ENCODE data around the gene SKOR1.

Gene SKOR1

GRCh38 chr15:67833710-67834511 is 8.6 kb downstream of the SKOR1 start:
- no peak for DNase-seq

GRCh38 chr15:67834581-67835296 is 9.4 kb downstream of the SKOR1 start:
- no peak for DNase-seq

GRCh38 chr15:67835297-67836133 is 10.2 kb downstream of the SKOR1 start:
- no peak for DNase-seq

- DNase-seq: no peak
These were observed 10.8 kb downstream of the SKOR1 start for GRCh38 chr15:67836134-67836455.

GRCh38 chr15:67836477-67836876 is 11.2 kb downstream of the SKOR1 start:
- peak; percentile 39 to 59 for DNase-seq

GRCh38 chr15:67836955-67837354 is 11.6 kb downstream of the SKOR1 start:
- DNase-seq: no peak

GRCh38 chr15:67838789-67839332 is 13.6 kb downstream of the SKOR1 start:
- no peak for DNase-seq

GRCh38 chr15:67839499-67839928 is 14.2 kb downstream of the SKOR1 start:
- no peak for DNase-seq

- DNase-seq: peak; percentile 95
These were observed 14.8 kb downstream of the SKOR1 start, which contains the start of gene RNU6-1 for GRCh38 chr15:67839929-67840748. TSS of gene RNU6-1 (minus strand) at chr15:67840045.

- DNase-seq: no peak
These were observed 15.6 kb downstream of the SKOR1 start for GRCh38 chr15:67840749-67841512.

- no peak for DNase-seq
These were observed 16.1 kb downstream of the SKOR1 start for GRCh38 chr15:67841513-67841762.

- DNase-seq: no peak
These were observed 17.8 kb downstream of the SKOR1 start for GRCh38 chr15:67843092-67843501.

- DNase-seq: no peak
These were observed 18.5 kb downstream of the SKOR1 start for GRCh38 chr15:67843571-67844387.

GRCh38 chr15:67845974-67846373 is 20.7 kb downstream of the SKOR1 start:
- DNase-seq: no peak

GRCh38 chr15:67849538-67849937 is 24.2 kb downstream of the SKOR1 start:
- DNase-seq: no peak

GRCh38 chr15:67850336-67850735 is 25.0 kb downstream of the SKOR1 start:
- DNase-seq: no peak

GRCh38 chr15:67850994-67851571 is 25.8 kb downstream of the SKOR1 start:
- no peak for DNase-seq

GRCh38 chr15:67852418-67852817 is 27.1 kb downstream of the SKOR1 start:
- no peak for DNase-seq

GRCh38 chr15:67853454-67853853 is 28.1 kb downstream of the SKOR1 start:
- DNase-seq: no peak

GRCh38 chr15:67854358-67854757 is 29.0 kb downstream of the SKOR1 start:
- no peak for DNase-seq
